ENCODE measurements around the gene PHOSPHO1.

DNA sequence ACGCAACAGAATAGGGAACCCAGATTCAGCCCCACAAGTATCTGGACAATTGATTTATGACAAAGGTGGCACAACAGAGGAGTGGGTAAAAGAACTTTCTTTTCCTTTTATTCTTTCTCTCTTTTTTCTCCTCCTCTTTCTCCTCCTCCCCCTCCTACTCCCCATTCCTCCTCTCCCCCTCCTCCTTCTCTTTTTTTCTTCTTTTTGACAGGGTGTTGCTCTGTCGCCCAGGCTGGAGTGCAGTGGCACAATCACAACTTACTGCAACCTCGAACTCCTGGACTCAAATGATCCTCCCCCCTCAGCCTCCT is 36.3 kb downstream of the PHOSPHO1 start:
- no peak for TF ChIP-seq GATA2 (IDR thresholded peaks at IDR 0.05; ENCODE audit: low read depth, low read length)
- no peak for TF ChIP-seq GATA3 (IDR thresholded peaks at IDR 0.05; ENCODE audit: low read depth, low read length)

Measured in SH-SY5Y (cell line).